Epithelial cell of proximal tubule (primary cell): Measurements from ENCODE around the gene RPL22L1. TPM values are rescaled to one million over a fixed set of nuclear protein-coding genes. Genes with fewer than 3 reads are reported as not detected.

Experiments
- DNase-seq: peaks from one replicate; pipeline ENCODE4 v3.0.0-alpha.2; 2011; ENCODE audit warnings: low read depth
- H3K4me3 ChIP-seq: 2 replicates; pipeline ENCODE4 v1.5.1; 2011; ENCODE audit warnings: low read depth, mild to moderate bottlenecking, low read length
- CTCF ChIP-seq: conservative IDR thresholded peaks from 2 replicates; pipeline ENCODE4 v1.5.1; 2012; ENCODE audit warnings: low read depth, mild to moderate bottlenecking, low read length
- total RNA-seq: library from RNA; depleted of rRNA; stranded (reverse); fragments of >200 nt; gene quantifications from 2 replicates; pipeline ENCODE4 v1.2.3, GENCODE V29; 2015

The RPL22L1 gene
- total RNA-seq, 1 donor from 2014 or later, result 362 TPM

GRCh38 chr3:170876537-170876936 lies 6.5 kb upstream of the RPL22L1 start:
- no peak for TF ChIP-seq CTCF
- DNase-seq, result no peak
- no peak overlapping the region for H3K4me3 ChIP-seq

GRCh38 chr3:170869239-170869590 lies 780 bp downstream of the RPL22L1 start:
- H3K4me3 ChIP-seq, result peak overlapping the region; percentile 89
- no peak for DNase-seq
- TF ChIP-seq CTCF, result no peak

GRCh38 chr3:170868577-170869238 lies 1.3 kb downstream of the RPL22L1 start:
- H3K4me3 ChIP-seq, result peak overlapping the region; percentile 89
- no peak for DNase-seq
- no peak for TF ChIP-seq CTCF

- no peak for TF ChIP-seq CTCF
- DNase-seq, result no peak
- H3K4me3 ChIP-seq, result peak overlapping the region; percentile 1
These were observed 2.7 kb downstream of the RPL22L1 start for GRCh38 chr3:170867143-170867937.

GRCh38 chr3:170866499-170866898 lies 3.5 kb downstream of the RPL22L1 start:
- no peak for TF ChIP-seq CTCF
- DNase-seq, result no peak

GRCh38 chr3:170865209-170866094 lies 4.5 kb downstream of the RPL22L1 start:
- no peak for TF ChIP-seq CTCF
- no peak for DNase-seq

More at GRCh38 chr3:170866499-170866898, 3.5 kb downstream of the RPL22L1 start:
- no peak overlapping the region for H3K4me3 ChIP-seq

More at GRCh38 chr3:170865209-170866094, 4.5 kb downstream of the RPL22L1 start:
- H3K4me3 ChIP-seq, result no peak overlapping the region
